Mesendoderm (in vitro differentiated cells): ENCODE results near the gene TMCO4.

Experiments used
- DNase-seq: peaks from one replicate; pipeline ENCODE4 v3.0.0; 2013
- H2AK5ac ChIP-seq: 2 replicates; pipeline ENCODE4 v1.6.1; 2013; ENCODE audit warnings: low read length, inconsistent platforms
- H2BK120ac ChIP-seq: 2 replicates; pipeline ENCODE4 v1.6.1; 2013; ENCODE audit warnings: low read depth, mild to moderate bottlenecking, low read length, moderate library complexity, mixed read lengths
- H2BK15ac ChIP-seq: replicated peaks from 2 replicates; pipeline ENCODE4 v1.6.1; 2013; ENCODE audit warnings: low read depth, mild to moderate bottlenecking, moderate library complexity
- H2BK5ac ChIP-seq: 2 replicates; pipeline ENCODE4 v1.6.1; 2013; ENCODE audit warnings: low read length, inconsistent platforms
- H3K18ac ChIP-seq: 2 replicates; pipeline ENCODE4 v1.6.1; 2013; ENCODE audit warnings: mild to moderate bottlenecking, low read length, mixed read lengths
- H3K23ac ChIP-seq: one replicate; pipeline ENCODE4 v1.6.1; 2013; ENCODE audit warnings: low read length
- H3K27ac ChIP-seq: 2 replicates; pipeline ENCODE4 v1.5.1; 2013; ENCODE audit warnings: low read depth, mild to moderate bottlenecking, inconsistent platforms, low read length, moderate library complexity
- H3K27me3 ChIP-seq: 2 replicates; pipeline ENCODE4 v1.6.1; 2013; ENCODE audit warnings: low read length, control low read depth, mild to moderate bottlenecking, inconsistent platforms; ENCODE audit not compliant: insufficient read depth, poor library complexity
- H3K36me3 ChIP-seq: 2 replicates; pipeline ENCODE4 v1.6.1; 2013; ENCODE audit warnings: low read length, inconsistent platforms; ENCODE audit not compliant: control insufficient read depth, insufficient read depth
- H3K4ac ChIP-seq: one replicate; pipeline ENCODE4 v1.6.1; 2013; ENCODE audit warnings: low read depth, mild to moderate bottlenecking, low read length, moderate library complexity
- H3K4me1 ChIP-seq: 2 replicates; pipeline ENCODE4 v1.6.1; 2013; ENCODE audit warnings: low read depth, low read length, inconsistent platforms; ENCODE audit not compliant: control insufficient read depth
- H3K4me2 ChIP-seq: 2 replicates; pipeline ENCODE4 v1.6.1; 2013; ENCODE audit warnings: low read length
- H3K4me3 ChIP-seq: 2 replicates; pipeline ENCODE4 v1.5.1; 2013; ENCODE audit warnings: mild to moderate bottlenecking, low read length
- H3K56ac ChIP-seq: one replicate; pipeline ENCODE4 v1.6.1; 2013; ENCODE audit warnings: low read length
- H3K79me1 ChIP-seq: 2 replicates; pipeline ENCODE4 v1.6.1; 2013; ENCODE audit warnings: low read length, inconsistent platforms
- H3K79me2 ChIP-seq: 2 replicates; pipeline ENCODE4 v1.6.1; 2013; ENCODE audit warnings: mild to moderate bottlenecking, low read length; ENCODE audit not compliant: control insufficient read depth, insufficient read depth
- H3K9ac ChIP-seq: 2 replicates; pipeline ENCODE4 v1.6.1; 2013; ENCODE audit warnings: low read length, inconsistent platforms
- H4K5ac ChIP-seq: one replicate; pipeline ENCODE4 v1.6.1; 2013; ENCODE audit warnings: low read length
- H4K8ac ChIP-seq: one replicate; pipeline ENCODE4 v1.6.1; 2013; ENCODE audit warnings: low read depth, mild to moderate bottlenecking, control low read depth, low read length, moderate library complexity
- WGBS: extraction: QIAGEN DNeasy Blood & Tissue Kit; methylation state at CpG from one replicate; pipeline ENCODE4 v1.1.7; 2013; ENCODE audit warnings: low lambda C conversion rate, missing lambda C conversion rate; ENCODE audit not compliant: insufficient coverage; ENCODE audit errors: extremely low coverage; 5-methylcytosine and 5-hydroxymethylcytosine counted together

Gene TMCO4

DNA sequence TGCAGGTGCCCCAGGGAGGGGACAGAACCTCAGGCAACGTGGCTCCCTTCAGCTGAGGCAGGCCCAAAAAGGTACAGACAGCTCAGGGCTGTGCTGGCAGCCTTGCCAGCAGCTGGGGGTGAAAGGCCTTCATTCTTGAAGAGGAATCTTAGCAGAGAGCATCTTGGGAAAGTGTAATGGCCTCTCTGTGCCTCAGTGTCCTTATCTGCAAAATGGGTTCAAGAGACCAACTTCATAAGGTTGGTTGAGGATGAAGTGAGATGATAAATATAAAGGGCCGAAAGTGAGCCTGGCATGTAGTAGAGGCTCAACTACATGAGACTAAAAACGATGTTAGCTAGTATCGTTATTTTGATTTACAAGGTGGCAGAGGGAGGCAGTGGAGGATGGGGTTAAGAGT is 26.2 kb downstream of the TMCO4 start:
- no CpG with 5 or more reads among the region's 4 CpGs for WGBS
- no peaks in the 10 kb centered on the region for H3K79me1 ChIP-seq
- H3K56ac ChIP-seq = no peak overlapping the region
- H3K79me2 ChIP-seq = no peaks in the 10 kb centered on the region
- H4K8ac ChIP-seq = no peak overlapping the region
- H3K18ac ChIP-seq = no peak overlapping the region
- H3K36me3 ChIP-seq = no peaks in the 10 kb centered on the region
- H3K27me3 ChIP-seq = no peaks in the 10 kb centered on the region
- no peak overlapping the region for H2BK5ac ChIP-seq
- no peak overlapping the region for H2BK15ac ChIP-seq
- H3K4me3 ChIP-seq = no peak overlapping the region
- no peak overlapping the region for H2BK120ac ChIP-seq
- H4K5ac ChIP-seq = no peak overlapping the region
- no peak overlapping the region for H3K4ac ChIP-seq
- H3K23ac ChIP-seq = no peak overlapping the region
- no peak overlapping the region for H3K4me2 ChIP-seq
- no peak overlapping the region for H2AK5ac ChIP-seq
- H3K27ac ChIP-seq = no peak overlapping the region
- H3K9ac ChIP-seq = no peak overlapping the region
- no peak for DNase-seq
- peaks cover 5% of the 10 kb centered on the region for H3K4me1 ChIP-seq

DNA sequence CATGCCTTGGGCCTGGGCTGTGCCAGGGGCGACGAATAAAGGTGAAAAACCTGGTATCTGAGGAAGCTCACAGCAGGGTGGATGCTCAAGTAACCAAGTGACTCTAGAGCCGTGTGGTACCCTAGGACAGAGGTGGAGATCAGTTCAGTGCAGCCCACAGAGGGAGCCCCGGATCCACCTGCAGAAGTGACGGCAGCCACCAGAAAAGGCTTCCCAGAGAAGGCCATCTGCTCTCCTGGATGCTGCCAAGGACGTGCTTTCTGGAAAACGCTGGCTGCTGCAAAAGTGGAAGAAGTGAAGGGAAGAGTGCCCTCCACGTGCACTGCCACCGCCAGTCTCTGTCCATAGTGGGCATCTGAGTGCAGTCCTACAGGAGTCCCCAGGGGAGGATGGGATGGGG is 27.7 kb downstream of the TMCO4 start:
- Histone ChIP-seq H3K56ac (no peak overlapping the region), H2AK5ac (no peak overlapping the region), H2BK120ac (no peak overlapping the region), H3K4me2 (no peak overlapping the region), H2BK5ac (no peak overlapping the region), H3K4me1 (peaks cover 10% of the 10 kb centered on the region), H3K4me3 (no peak overlapping the region), H3K23ac (no peak overlapping the region), H3K18ac (no peak overlapping the region), H3K79me2 (no peaks in the 10 kb centered on the region), H3K79me1 (no peaks in the 10 kb centered on the region), H3K27ac (no peak overlapping the region), H3K4ac (no peak overlapping the region), H4K5ac (no peak overlapping the region), H2BK15ac (no peak overlapping the region), H3K36me3 (no peaks in the 10 kb centered on the region), H4K8ac (no peak overlapping the region), H3K27me3 (no peaks in the 10 kb centered on the region), H3K9ac (no peak overlapping the region)
- WGBS = no CpG with 5 or more reads among the region's 9 CpGs
- DNase-seq = peak; percentile 48

DNA sequence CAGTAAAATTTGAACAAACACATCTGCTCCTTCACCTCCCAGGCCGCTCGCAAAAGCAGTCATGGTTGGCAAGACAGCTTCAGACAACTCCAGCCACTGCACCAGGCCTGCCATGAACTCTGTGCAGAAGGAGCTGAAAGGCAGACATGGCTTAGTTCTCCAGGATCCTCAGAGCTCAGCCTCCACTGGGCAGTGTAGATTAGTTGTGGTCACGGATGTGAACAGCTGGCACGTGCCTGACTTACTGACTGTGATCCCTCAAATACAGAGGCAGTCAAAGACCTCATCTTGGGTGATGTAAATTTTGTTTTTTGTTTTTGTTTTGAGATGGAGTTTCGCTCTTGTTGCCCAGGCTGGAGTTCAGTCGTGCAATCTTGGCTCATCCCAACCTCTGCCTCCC is 28.4 kb downstream of the TMCO4 start:
- Histone ChIP-seq H2BK5ac (no peak overlapping the region), H4K8ac (no peak overlapping the region), H3K79me2 (no peaks in the 10 kb centered on the region), H3K23ac (no peak overlapping the region), H2BK15ac (no peak overlapping the region), H3K79me1 (no peaks in the 10 kb centered on the region), H3K27ac (no peak overlapping the region), H4K5ac (no peak overlapping the region), H2BK120ac (no peak overlapping the region), H3K4me3 (no peak overlapping the region), H3K4me2 (no peak overlapping the region), H3K9ac (no peak overlapping the region), H3K27me3 (no peaks in the 10 kb centered on the region), H2AK5ac (no peak overlapping the region), H3K4ac (no peak overlapping the region), H3K18ac (no peak overlapping the region), H3K36me3 (no peaks in the 10 kb centered on the region), H3K4me1 (peaks cover 10% of the 10 kb centered on the region), H3K56ac (no peak overlapping the region)
- no CpG with 5 or more reads among the region's 6 CpGs for WGBS
- DNase-seq = no peak

DNA sequence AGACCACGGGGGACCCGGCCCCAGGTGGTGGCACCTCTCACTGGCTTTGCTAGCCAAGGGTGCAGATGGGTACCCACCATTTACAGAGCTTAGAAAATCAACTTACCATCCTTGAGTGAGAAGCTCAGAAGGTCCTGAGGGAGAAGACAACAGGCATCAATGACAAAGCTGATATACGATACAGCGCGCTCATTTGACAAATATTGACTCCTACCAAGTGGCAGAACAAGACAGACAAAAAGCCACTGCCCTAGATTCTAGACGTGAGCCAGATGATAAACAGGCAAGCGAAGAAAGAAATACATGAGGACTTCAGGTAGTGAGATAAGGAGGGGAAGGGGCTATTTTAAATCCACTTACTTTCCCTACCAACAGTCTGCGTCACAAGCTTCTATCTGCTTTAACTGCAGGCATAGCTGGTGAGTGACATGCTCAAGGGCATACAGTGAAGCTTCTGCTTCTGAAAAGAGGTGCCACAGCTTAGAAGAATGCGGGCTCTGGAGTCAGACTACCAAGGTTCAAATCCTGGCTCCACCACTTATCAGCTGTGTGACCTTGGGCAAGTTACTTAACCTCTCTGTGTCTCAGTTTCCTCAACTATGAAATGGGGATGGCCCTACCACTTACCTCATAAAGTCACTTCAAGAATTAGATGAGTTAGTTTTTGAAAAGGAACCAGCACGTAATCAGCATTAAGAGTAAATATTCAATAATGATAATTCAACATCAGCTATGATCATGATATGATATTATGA is 29.1 kb downstream of the TMCO4 start:
- Histone ChIP-seq H3K23ac (no peak overlapping the region), H3K18ac (no peak overlapping the region), H3K56ac (no peak overlapping the region), H3K36me3 (no peaks in the 10 kb centered on the region), H3K27me3 (no peaks in the 10 kb centered on the region), H4K5ac (no peak overlapping the region), H3K9ac (no peak overlapping the region), H3K4me1 (peaks cover 14% of the 10 kb centered on the region), H2BK5ac (no peak overlapping the region), H3K79me1 (no peaks in the 10 kb centered on the region), H3K4me3 (no peak overlapping the region), H3K4me2 (no peak overlapping the region), H3K79me2 (no peaks in the 10 kb centered on the region), H2BK120ac (no peak overlapping the region), H2BK15ac (no peak overlapping the region), H3K27ac (no peak overlapping the region), H2AK5ac (no peak overlapping the region), H3K4ac (no peak overlapping the region), H4K8ac (no peak overlapping the region)
- no peak for DNase-seq
- no CpG with 5 or more reads among the region's 10 CpGs for WGBS

DNA sequence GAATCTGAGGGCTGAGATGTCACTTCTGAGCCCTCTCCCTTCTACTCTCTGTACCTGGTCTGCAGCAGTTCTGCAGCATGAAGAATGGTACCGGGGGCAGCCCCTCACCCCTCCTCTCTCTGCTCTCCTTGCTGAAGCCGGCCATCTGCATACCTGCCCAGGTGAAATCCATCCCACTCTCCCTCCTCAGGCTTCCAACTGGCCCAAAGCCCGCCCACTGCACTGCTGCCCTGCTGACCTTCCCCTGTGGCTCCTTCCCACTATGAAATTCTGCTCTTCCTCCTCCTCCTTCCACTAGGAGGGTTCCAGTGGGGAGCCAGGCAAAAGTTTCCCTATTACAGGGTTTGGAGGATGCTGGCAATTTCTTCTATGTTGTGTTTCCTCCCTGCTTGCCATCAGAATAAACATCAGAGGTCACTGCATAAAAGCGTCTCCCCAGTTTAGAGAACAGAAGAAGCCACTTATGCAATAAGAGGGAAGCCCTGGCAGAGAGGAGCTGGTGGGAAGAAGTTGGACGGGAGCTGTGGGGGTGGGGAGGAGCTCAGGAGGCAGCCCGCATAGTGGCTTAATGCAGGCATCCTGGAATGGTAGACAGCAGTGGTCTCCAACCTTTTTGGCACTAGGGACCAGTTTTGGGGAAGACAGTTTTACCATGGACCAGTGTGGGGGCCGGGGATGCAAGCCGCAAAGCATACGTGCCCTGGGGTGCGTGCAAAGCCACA is 30.3 kb downstream of the TMCO4 start:
- no peak overlapping the region for H2BK5ac ChIP-seq
- H3K4me1 ChIP-seq = peaks cover 21% of the 10 kb centered on the region
- H3K27me3 ChIP-seq = no peaks in the 10 kb centered on the region
- H3K4me3 ChIP-seq = no peak overlapping the region
- no peaks in the 10 kb centered on the region for H3K36me3 ChIP-seq
- H2BK15ac ChIP-seq = no peak overlapping the region
- peak overlapping the region; percentile 82 for H3K56ac ChIP-seq
- H3K79me2 ChIP-seq = no peaks in the 10 kb centered on the region
- H2AK5ac ChIP-seq = peak overlapping the region; percentile 82
- no peak overlapping the region for H2BK120ac ChIP-seq
- H3K23ac ChIP-seq = no peak overlapping the region
- H3K4ac ChIP-seq = no peak overlapping the region
- no peak overlapping the region for H3K4me2 ChIP-seq
- H4K5ac ChIP-seq = no peak overlapping the region
- H4K8ac ChIP-seq = no peak overlapping the region
- H3K9ac ChIP-seq = no peak overlapping the region
- no peak for DNase-seq
- H3K27ac ChIP-seq = peak overlapping the region; percentile 29
- WGBS = no CpG with 5 or more reads among the region's 10 CpGs
- no peaks in the 10 kb centered on the region for H3K79me1 ChIP-seq
- no peak overlapping the region for H3K18ac ChIP-seq
